A549 (cell line): ENCODE measurements around the gene MECR. TPM values are rescaled to one million over a fixed set of nuclear protein-coding genes. Genes with fewer than 3 reads are reported as not detected.

Experiments used
- ATAC-seq, 2 experiments: fragments of 200-7000 bp in 1 of 2; fragments of >200 bp in 1 of 2; cut with Nextera tagmentation in 1 of 2; cut with Tn5 transposase in 1 of 2; 3 replicates each; pipeline versions ENCODE4 v1.8.0 to v1.9.1; 2018 to 2020; ENCODE audit warnings: mild to moderate bottlenecking in 1 of 2, moderate library complexity in 1 of 2
- CTCF ChIA-PET: fragments of 300-600 bp; sonication (Branson Sonifier 250); formaldehyde crosslinking; extraction: SDS; loops from one replicate; lab custom pipeline; 2021; ENCODE audit warnings: antibody characterized with exemption, inconsistent platforms; lab: Yijun Ruan, JAX
- POLR2A ChIA-PET: fragments of 350-600 bp; formaldehyde crosslinking; extraction: SDS; loops from one replicate; lab custom pipeline; 2021; ENCODE audit warnings: antibody characterized with exemption, inconsistent platforms; lab: Yijun Ruan, JAX
- DNase-seq, 2 experiments: peaks; one replicate each; pipeline versions ENCODE4 v3.0.0 to v3.0.0-alpha.2; 2011 to 2016; ENCODE audit warnings: low read depth in 1 of 2, low spot score in 1 of 2
- FAIRE-seq: peaks from 2 replicates; lab custom pipeline; 2011; peaks lifted over from hg19 to GRCh38; lab: Jason Lieb, UNC
- H3K27ac ChIP-seq, 2 experiments: fragments of >200 bp; sonication (Bioruptor Twin); formaldehyde crosslinking; 3 replicates each; pipeline ENCODE4 v1.5.1; 2016 to 2017
- H3K4me1 ChIP-seq: fragments of >200 bp; sonication (Bioruptor Twin); formaldehyde crosslinking; 3 replicates; pipeline ENCODE4 v1.6.1; 2016
- H3K4me2 ChIP-seq: fragments of >200 bp; sonication (Bioruptor Twin); formaldehyde crosslinking; 3 replicates; pipeline ENCODE4 v1.6.1; 2016
- H3K4me3 ChIP-seq: fragments of >200 bp; sonication (Bioruptor Twin); formaldehyde crosslinking; 3 replicates; pipeline ENCODE4 v1.5.1; 2016
- H3K9me3 ChIP-seq: fragments of >200 bp; sonication (Bioruptor Twin); formaldehyde crosslinking; 3 replicates; pipeline ENCODE4 v1.6.1; 2016
- BHLHE40 ChIP-seq: IDR thresholded peaks from 2 replicates; pipeline ENCODE4 v1.6.1; 2012; ENCODE audit warnings: low read depth, low read length, inconsistent platforms
- CBX2 ChIP-seq: fragments of 200-600 bp; sonication (generic); IDR thresholded peaks from 2 replicates; pipeline ENCODE4 v1.6.1; 2016; ENCODE audit warnings: low read depth, mild to moderate bottlenecking, borderline replicate concordance
- CBX8 ChIP-seq: fragments of 200-600 bp; sonication (generic); IDR thresholded peaks from 2 replicates; pipeline ENCODE4 v1.6.1; 2016
- CEBPB ChIP-seq, 2 experiments: fragments of >200 bp in 1 of 2; sonication (Bioruptor Twin) in 1 of 2; formaldehyde crosslinking in 1 of 2; IDR thresholded peaks; 2 replicates each; pipeline ENCODE4 v1.6.1; 2012 to 2016
- CHD2 ChIP-seq: fragments of 150-350 bp; IDR thresholded peaks from 2 replicates; pipeline ENCODE4 v1.6.1; 2014; ENCODE audit warnings: low read length; ENCODE audit not compliant: partially characterized antibody
- E2F6 ChIP-seq: IDR thresholded peaks from 2 replicates; pipeline ENCODE4 v1.6.1; 2012; ENCODE audit warnings: low read depth, borderline replicate concordance
- EHF ChIP-seq: fragments of 250-450 bp; sonication (Bioruptor Pico); IDR thresholded peaks from 2 replicates; pipeline ENCODE4 v1.5.0; 2020; ENCODE audit warnings: mild to moderate bottlenecking
- EP300 ChIP-seq, 2 experiments: fragments of >200 bp; sonication (Bioruptor Twin); formaldehyde crosslinking; IDR thresholded peaks; 2 replicates in 1 of 2; 3 replicates in 1 of 2; pipeline ENCODE4 v1.6.1; 2016 to 2017
- FOSL2 ChIP-seq, 2 experiments: fragments of 450-650 bp in 1 of 2; fragments of >200 bp in 1 of 2; sonication (Bioruptor Twin) in 1 of 2; formaldehyde crosslinking; IDR thresholded peaks; 2 replicates each; pipeline versions ENCODE4 v1.5.0 to v1.6.1; 2016 to 2020; ENCODE audit warnings: mild to moderate bottlenecking in 1 of 2, moderate library complexity in 1 of 2
- FOXS1 ChIP-seq: fragments of 250-450 bp; sonication (Bioruptor Pico); IDR thresholded peaks from 2 replicates; pipeline ENCODE4 v1.5.0; 2020; ENCODE audit warnings: mild to moderate bottlenecking, moderate library complexity
- GATA3 ChIP-seq: IDR thresholded peaks from 2 replicates; pipeline ENCODE4 v1.6.1; 2012; ENCODE audit warnings: borderline replicate concordance
- HMGXB4 ChIP-seq: fragments of 250-450 bp; sonication (Bioruptor Pico); IDR thresholded peaks from 2 replicates; pipeline ENCODE4 v1.5.0; 2021; ENCODE audit warnings: mild to moderate bottlenecking, moderate library complexity, borderline replicate concordance
- HOXB5 ChIP-seq: fragments of 250-450 bp; sonication (Bioruptor Pico); IDR thresholded peaks from 2 replicates; pipeline ENCODE4 v1.5.0; 2020; ENCODE audit warnings: mild to moderate bottlenecking, moderate library complexity
- KDM1A ChIP-seq: fragments of 200-600 bp; sonication (generic); IDR thresholded peaks from 2 replicates; pipeline ENCODE4 v1.6.1; 2016; ENCODE audit warnings: low read depth, mild to moderate bottlenecking
- KDM5A ChIP-seq: fragments of 200-600 bp; sonication (generic); IDR thresholded peaks from 2 replicates; pipeline ENCODE4 v1.6.1; 2016; ENCODE audit warnings: antibody characterized with exemption, mild to moderate bottlenecking
- MAFK ChIP-seq: fragments of 450-650 bp; IDR thresholded peaks from 2 replicates; pipeline ENCODE4 v1.6.1; 2014; ENCODE audit not compliant: partially characterized antibody
- MAX ChIP-seq: IDR thresholded peaks from 2 replicates; pipeline ENCODE4 v1.6.1; 2012
- MAZ ChIP-seq: fragments of 150-350 bp; IDR thresholded peaks from 2 replicates; pipeline ENCODE4 v1.6.1; 2014; ENCODE audit warnings: antibody characterized with exemption, low read depth, low read length, borderline replicate concordance
- NFE2L2 ChIP-seq: fragments of 150-350 bp; conservative IDR thresholded peaks from 2 replicates; pipeline ENCODE4 v1.6.1; 2014; ENCODE audit warnings: low read length
- NPAS2 ChIP-seq: fragments of 250-450 bp; sonication (Bioruptor Pico); IDR thresholded peaks from 2 replicates; pipeline ENCODE4 v1.8.0; 2022; ENCODE audit warnings: mild to moderate bottlenecking, moderate library complexity, borderline replicate concordance
- PBX3 ChIP-seq: IDR thresholded peaks from 2 replicates; pipeline ENCODE4 v1.6.1; 2012
- PHF8 ChIP-seq: fragments of 200-600 bp; sonication (generic); IDR thresholded peaks from 2 replicates; pipeline ENCODE4 v1.6.1; 2016; ENCODE audit warnings: low read depth, mild to moderate bottlenecking, antibody characterized with exemption, moderate library complexity, borderline replicate concordance
- RAD21 ChIP-seq, 2 experiments: fragments of >200 bp in 1 of 2; sonication (Bioruptor Twin) in 1 of 2; formaldehyde crosslinking in 1 of 2; IDR thresholded peaks in 1 of 2; conservative IDR thresholded peaks in 1 of 2; 2 replicates in 1 of 2; 3 replicates in 1 of 2; pipeline ENCODE4 v1.6.1; 2012 to 2018; ENCODE audit warnings: inconsistent platforms in 1 of 2
- REST ChIP-seq: fragments of 200-600 bp; sonication (generic); IDR thresholded peaks from 2 replicates; pipeline ENCODE4 v1.6.1; 2016; ENCODE audit warnings: antibody characterized with exemption, mild to moderate bottlenecking, moderate library complexity
- RNF2 ChIP-seq: fragments of 200-600 bp; sonication (generic); IDR thresholded peaks from 2 replicates; pipeline ENCODE4 v1.6.1; 2016; ENCODE audit warnings: low read depth, mild to moderate bottlenecking, antibody characterized with exemption, moderate library complexity, borderline replicate concordance
- SREBF2 ChIP-seq: fragments of 450-650 bp; IDR thresholded peaks from 2 replicates; pipeline ENCODE4 v1.6.1; 2014; ENCODE audit warnings: mild to moderate bottlenecking, moderate library complexity
- TFCP2L1 ChIP-seq: fragments of 250-450 bp; sonication (Bioruptor Pico); IDR thresholded peaks from 2 replicates; pipeline ENCODE4 v1.5.0; 2021; ENCODE audit warnings: mild to moderate bottlenecking
- TP53 ChIP-seq: fragments of 250-450 bp; sonication (Bioruptor Pico); IDR thresholded peaks from 2 replicates; pipeline ENCODE4 v1.5.0; 2021; ENCODE audit warnings: mild to moderate bottlenecking, moderate library complexity
- ZC3H11A ChIP-seq: fragments of 450-650 bp; IDR thresholded peaks from 2 replicates; pipeline ENCODE4 v1.6.1; 2014; ENCODE audit warnings: antibody characterized with exemption, mild to moderate bottlenecking
- ZNF302 ChIP-seq: fragments of 250-450 bp; sonication (Bioruptor Pico); IDR thresholded peaks from 2 replicates; pipeline ENCODE4 v1.9.0; 2021; ENCODE audit warnings: inconsistent platforms, mild to moderate bottlenecking, moderate library complexity
- ZSCAN20 ChIP-seq: fragments of 250-450 bp; sonication (Bioruptor Pico); IDR thresholded peaks from 2 replicates; pipeline ENCODE4 v1.8.0; 2022; ENCODE audit warnings: mild to moderate bottlenecking, moderate library complexity
- WGBS: methylation state at CpG from one replicate; pipeline ENCODE4 v1.1.6; 2017; ENCODE audit errors: missing lambda C conversion rate; 5-methylcytosine and 5-hydroxymethylcytosine counted together
- polyA plus RNA-seq, 4 experiments: library from polyadenylated mRNA; depleted of rRNA in 3 of 4; stranded (reverse); fragments of >200 nt; fragmentation: RNase III in 1 of 4; extraction: RNeasy Plus Mini Kit Qiagen cat#74134 plus additional on column Dnase treatment in 1 of 4; gene quantifications; 2 replicates in 3 of 4; 3 replicates in 1 of 4; pipeline ENCODE4 v1.2.3, GENCODE V29; 2011 to 2017

MECR gene
- polyA plus RNA-seq, 2 of the 4 experiments (the other 2 are of a cell fraction), result 14.2 to 21.4 TPM

- H3K4me2 ChIP-seq, result peak overlapping the region; percentile 46
- ATAC-seq (peak; percentile 88 to 91), DNase-seq (peak; percentile 19 to 75), FAIRE-seq (no peak)
- no peaks in the 10 kb centered on the region for H3K9me3 ChIP-seq
- peak overlapping the region; percentile 67 to 89 for H3K27ac ChIP-seq
- peaks cover 25% of the 10 kb centered on the region for H3K4me1 ChIP-seq
- ChIA-PET CTCF (interaction anchor here (1.3 to 2.9 kb wide), 2 partner anchors 24 to 114 kb away, joined by 3 to 9 read pairs; no protein-coding TSS in a partner anchor), POLR2A (no interaction called here)
- TF ChIP-seq HMGXB4 (CRISPR knock-in tag) (no peak), TP53 (CRISPR knock-in tag) (no peak), MAX (0 out of 2 replicates have a peak, but pooled peaks have one; percentile 19), ZSCAN20 (CRISPR knock-in tag) (no peak), CEBPB (IDR thresholded peaks at IDR 0.05) (peak; percentile 50 to 59; a peak in 2 of 4 replicates), REST (no peak), PHF8 (no peak), CBX8 (no peak), FOXS1 (CRISPR knock-in tag) (no peak), BHLHE40 (no peak), MAZ (no peak), NFE2L2 (no peak), NPAS2 (CRISPR knock-in tag) (no peak), KDM1A (no peak), CBX2 (no peak), ZNF302 (CRISPR knock-in tag) (no peak), RNF2 (no peak), GATA3 (no peak), PBX3 (no peak), E2F6 (no peak), SREBF2 (no peak), EP300 (IDR thresholded peaks at IDR 0.05) (no peak), RAD21 (conservative IDR thresholded peaks at IDR 0.05 in 1 of 2, IDR thresholded peaks at IDR 0.05 in 1 of 2) (no peak), FOSL2 (IDR thresholded peaks at IDR 0.05) (no peak), FOSL2 (CRISPR knock-in tag; IDR thresholded peaks at IDR 0.05) (0 out of 2 replicates have a peak, but pooled peaks have one; percentile 11), KDM5A (no peak), MAFK (no peak), CHD2 (no peak), EHF (CRISPR knock-in tag) (0 out of 2 replicates have a peak, but pooled peaks have one; percentile 52), HOXB5 (CRISPR knock-in tag) (no peak), TFCP2L1 (CRISPR knock-in tag) (no peak), ZC3H11A (no peak)
- WGBS, result 25% methylated on average over 8 of the region's 8 CpGs
- H3K4me3 ChIP-seq, result no peak overlapping the region
These were observed 84.8 kb downstream of the MECR start for GRCh38 chr1:29145739-29146437.
